GM21390 (cell line): ENCODE results near the gene AUTS2.
"Not testable (repeated sequence)": the region's sequence is repeated elsewhere in the genome, so short reads cannot be mapped to it uniquely, and the experiment has no call there.

Experiments used
- ATAC-seq: cut with Tn5 transposase; IDR thresholded peaks from one replicate; pipeline ENCODE4 v1.9.1; 2021; ENCODE audit not compliant: unreplicated experiment

Gene AUTS2

DNA sequence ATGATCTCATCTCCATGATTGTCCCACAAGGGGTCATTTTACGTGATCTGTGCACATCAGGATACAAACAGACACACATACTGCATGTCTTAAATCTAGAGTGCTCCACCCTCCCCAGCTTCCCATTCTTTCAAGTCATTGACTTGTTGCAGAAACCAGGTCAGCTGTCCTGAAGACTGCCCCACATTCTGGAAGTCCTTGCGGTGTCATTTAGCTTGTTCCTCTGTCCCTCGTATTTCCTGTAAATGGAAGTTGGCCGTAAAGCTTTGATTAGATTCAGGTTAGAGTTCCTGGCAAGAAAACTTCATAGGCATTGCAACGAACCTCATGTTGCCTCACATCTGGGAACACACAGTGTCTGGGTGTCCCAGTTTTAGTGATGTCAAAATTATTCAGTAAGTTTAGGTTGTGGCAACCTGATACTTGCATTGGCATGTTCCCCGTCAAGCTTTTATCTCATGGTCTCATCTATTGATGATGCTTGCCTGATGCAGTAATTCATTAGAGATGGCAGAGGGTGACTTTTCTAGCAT lies 1116.3 kb downstream of the AUTS2 start:
- no peak for ATAC-seq

- no peak for ATAC-seq
Observed at GRCh38 chr7:70717553-70718329, 1119.5 kb downstream of the AUTS2 start.

- no peak for ATAC-seq
Observed at GRCh38 chr7:70719125-70719524, 1120.8 kb downstream of the AUTS2 start.

- no peak for ATAC-seq
Observed at GRCh38 chr7:70720191-70720873, 1122.1 kb downstream of the AUTS2 start.

DNA sequence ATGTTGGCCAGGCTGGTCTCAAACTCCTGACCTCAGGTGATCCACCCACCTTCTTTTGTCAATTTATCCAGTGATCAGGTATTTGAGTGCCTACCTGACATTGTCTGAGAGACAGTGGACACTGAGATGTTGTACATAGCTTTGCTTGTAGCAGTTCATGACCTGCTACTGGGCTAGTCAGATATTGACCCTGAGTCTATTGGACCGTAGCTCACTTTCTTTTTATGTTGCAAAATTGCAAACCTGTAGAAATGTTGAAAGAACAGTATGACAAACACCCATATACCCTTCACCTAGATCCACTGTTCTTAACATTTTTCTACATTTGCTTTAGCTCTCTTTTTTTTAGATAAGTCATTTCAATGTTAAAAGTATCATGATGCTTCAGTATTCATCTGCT lies 1123.2 kb downstream of the AUTS2 start:
- no peak for ATAC-seq

- no peak for ATAC-seq
Observed at GRCh38 chr7:70723339-70723738, 1125.1 kb downstream of the AUTS2 start.

DNA sequence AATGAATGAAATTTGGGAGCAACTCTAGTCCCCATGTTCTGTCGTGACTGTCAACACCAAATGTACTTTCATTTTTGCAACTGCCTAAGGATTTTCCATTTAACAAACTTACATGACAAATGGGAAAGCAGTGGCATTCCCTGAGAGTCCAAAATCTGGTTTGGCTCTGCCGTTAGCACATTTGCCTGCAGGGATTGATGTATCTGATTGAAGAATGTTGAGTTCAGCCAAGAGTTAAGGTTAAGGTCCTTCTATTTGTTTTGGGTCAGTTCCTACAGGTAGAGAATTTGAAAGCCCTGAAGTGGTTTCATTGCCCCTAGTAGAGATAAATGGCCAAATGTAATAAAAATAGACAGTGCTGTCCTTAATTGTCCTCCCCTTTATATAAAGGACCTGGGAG lies 1127.2 kb downstream of the AUTS2 start:
- no peak for ATAC-seq

GRCh38 chr7:70726294-70726693 lies 1128.0 kb downstream of the AUTS2 start:
- no peak for ATAC-seq

- ATAC-seq: peak; percentile 73
Observed at GRCh38 chr7:70726951-70727378, 1128.7 kb downstream of the AUTS2 start.

GRCh38 chr7:70727861-70728260 lies 1129.6 kb downstream of the AUTS2 start:
- no peak for ATAC-seq

DNA sequence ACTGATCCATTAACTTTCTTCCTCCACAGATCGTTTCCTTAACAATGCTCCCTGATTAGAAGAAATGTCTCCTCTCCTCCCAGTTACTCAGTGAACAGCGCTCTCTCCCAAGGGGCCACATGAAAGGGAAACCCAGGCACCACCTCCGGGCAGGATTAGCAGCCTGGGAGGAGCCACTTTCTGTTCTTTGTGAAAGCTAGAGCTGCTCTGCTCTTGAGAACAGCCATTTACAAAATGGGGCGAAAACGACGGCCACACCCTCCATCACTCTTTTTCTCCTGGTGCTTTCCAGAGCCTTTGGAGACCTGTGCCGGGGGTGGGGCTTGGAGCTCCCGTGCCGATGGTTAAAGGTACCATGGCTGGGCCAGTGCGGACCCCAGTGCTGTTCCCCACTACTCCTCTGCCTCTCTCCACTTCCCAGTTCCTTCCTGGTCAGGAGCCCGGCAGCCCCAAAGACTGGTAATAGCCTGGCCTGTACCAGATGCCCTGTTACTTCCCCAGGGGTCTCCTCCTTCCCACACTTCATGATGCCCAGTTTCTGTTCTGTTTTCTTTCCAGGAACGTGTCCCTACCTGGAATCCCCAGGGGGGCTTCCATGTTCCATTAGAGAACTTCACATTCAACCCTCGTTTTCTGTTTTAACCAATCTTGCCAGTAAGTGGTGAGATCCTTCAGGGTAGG lies 1130.7 kb downstream of the AUTS2 start:
- no peak for ATAC-seq

DNA sequence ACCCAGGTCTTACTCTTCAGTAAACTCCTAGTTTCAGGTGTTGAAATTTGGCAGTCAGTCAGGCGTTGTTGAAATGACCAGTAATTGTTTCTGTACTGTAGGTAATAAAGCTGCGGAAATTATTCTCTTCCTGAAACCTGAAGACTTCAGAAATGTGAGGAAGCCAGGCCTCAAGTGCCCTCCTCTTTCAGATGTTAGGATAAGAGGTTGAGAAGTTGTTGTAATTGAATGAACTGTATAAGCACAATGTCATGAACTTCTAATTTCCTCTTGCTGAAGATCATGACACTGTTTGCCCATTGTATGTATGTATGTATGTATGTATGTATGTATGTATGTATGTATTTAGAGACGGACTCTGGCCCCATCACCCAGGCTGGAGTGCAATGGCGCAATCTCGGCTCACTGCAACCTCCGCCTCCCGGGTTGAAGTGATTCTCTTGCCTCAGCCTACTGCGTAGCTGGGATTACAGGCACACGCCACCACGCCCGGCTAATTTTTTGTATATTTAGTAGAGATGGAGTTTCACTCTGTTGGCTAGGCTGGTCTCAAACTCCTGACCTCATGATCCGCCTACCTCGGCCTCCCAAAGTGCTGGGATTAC lies 1131.4 kb downstream of the AUTS2 start:
- not testable (repeated sequence) for ATAC-seq

DNA sequence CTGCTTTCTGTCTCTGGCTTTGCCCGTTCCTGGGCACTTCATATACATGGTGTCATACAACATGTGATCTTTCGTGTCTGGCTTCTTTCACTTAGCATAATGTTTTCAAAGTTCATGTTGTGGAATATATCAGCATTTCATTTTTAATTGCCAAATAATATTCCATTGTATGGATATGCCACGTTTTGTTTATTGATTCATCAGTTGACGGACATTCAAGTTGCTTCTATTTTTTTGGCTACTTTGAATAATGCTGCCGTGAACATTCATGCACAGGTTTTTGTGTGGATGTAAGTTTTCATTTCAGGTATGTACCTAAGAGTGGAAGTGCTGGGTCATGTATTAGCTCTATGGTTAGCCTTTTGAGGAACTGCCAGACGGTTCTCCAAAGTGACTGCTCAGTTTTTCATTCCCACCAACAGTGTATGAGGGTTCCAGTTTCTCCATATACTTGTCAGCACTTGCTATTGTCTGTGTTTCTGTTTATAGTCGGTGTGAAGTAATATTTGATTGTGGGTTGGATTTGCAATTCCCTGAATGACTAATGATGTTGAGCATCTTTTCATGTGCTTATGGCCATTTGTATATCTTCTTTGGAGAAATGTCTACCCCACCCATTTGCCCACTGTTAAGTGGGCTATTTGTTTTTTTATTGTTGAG lies 1132.3 kb downstream of the AUTS2 start:
- no peak for ATAC-seq

GRCh38 chr7:70733090-70733489 lies 1134.8 kb downstream of the AUTS2 start:
- no peak for ATAC-seq

DNA sequence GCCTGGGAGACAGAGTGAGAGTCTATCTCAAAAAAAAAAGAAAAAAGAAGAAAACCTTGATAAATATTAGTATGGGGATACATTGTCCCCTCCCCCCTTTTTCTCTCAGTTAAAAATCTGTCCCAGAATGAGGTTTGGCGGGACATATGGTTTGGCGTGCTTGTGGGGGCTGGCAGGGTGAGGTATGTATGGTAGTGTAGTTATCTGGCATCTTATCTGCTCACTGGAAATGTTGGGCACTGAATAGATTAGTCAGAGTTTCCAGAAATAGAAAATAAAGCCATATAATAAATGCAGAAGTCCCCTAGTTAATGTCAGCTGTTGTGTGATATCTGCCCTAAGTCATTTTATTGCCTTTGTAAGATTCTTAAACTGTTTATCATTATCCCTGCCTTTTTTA lies 1136.1 kb downstream of the AUTS2 start:
- ATAC-seq: no peak

DNA sequence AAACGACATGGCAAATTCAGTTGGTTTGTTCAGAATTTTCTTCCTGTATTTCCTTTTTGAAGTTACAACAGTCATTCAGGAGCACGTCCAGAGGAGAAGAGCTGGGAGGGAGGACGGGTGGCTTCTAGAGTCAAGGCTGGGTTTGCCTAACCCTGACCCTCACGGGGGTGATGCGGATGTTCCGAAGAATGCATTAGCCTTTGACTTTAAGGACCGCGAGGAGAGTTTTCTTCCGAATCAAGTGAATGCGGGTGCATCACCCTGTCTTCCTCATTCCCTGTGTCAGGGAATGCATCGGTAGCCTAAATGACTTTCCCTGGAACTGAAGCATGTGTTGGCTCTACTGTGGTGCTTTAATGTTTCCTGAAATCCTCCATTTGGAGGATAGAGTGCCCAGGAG lies 1137.0 kb downstream of the AUTS2 start:
- ATAC-seq: no peak

- no peak for ATAC-seq
Observed at GRCh38 chr7:70736715-70737460, 1138.6 kb downstream of the AUTS2 start.

DNA sequence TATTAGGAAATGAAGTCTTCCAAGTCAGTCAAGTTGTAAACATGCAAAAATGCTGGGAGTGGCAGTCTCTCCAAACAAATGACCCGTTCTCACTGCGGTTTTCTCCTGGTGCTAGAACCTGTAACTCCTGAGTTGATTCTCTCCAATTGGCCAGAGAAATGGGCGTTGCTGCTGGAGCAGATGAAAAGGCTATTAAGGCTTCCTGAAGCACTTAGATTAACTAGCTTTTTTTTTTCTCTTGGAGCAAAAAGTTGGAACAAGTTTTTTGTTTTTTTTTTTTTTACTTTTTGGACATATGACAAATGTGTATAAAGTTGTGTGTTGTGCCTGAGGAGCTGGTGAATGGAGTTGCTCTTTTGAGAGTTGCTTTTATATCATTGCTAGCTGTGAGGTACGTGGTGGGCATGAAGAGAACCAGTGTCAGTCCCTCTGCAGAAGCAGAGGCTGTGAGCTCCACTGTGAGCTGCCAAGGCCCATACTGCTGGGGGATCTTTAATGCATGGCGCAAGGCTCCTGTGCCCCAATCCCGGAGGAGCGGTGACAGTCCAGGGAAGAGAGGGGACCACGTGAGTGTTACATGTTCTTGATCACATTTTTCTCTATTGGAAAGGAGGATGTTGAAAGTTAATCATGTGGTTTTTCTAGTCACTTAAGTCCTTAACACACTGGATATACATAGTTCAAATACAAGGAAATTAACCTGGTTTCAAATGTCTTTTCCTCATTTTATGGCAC lies 1140.0 kb downstream of the AUTS2 start:
- ATAC-seq: no peak

DNA sequence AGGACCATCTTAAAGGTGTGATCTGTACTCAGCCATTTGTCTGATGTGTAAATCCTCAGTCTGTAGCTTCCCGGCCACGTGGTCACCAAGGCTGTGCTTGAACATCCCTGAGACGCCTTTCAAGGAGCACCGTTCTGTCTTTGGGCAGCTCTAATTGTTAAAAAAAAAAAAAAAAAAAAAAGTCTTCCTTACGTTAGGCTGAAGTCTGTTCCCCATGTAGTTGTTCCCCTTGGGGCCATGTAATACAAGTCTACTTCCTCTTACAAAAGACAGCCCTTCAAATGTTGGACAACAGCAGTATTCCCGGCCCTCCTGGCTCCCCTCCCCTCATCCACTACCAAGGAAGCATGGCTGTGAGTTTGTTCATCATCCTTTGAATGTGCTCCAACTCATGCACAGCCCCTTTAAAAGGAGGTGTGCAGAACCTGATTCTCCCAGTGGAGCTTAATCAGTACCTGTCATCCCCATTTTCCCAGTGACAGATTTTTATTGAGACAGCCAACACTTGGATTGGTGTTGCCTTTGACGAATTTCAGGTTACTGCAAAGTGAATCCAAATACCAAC lies 1141.5 kb downstream of the AUTS2 start:
- ATAC-seq: no peak
